NCI-H748 (cell line): ENCODE data around the gene SCTR.

Experiments used
- DNase-seq: peaks from one replicate; lab custom pipeline; 2025; ENCODE audit not compliant: unreplicated experiment; lab: John Stamatoyannopoulos, UW

Gene SCTR

GRCh38 chr2:119488245-119489214, 35.8 kb downstream of the SCTR start:
- no peak for DNase-seq

- DNase-seq, result no peak
These were observed 36.6 kb downstream of the SCTR start for GRCh38 chr2:119487434-119488244.

- DNase-seq, result no peak
These were observed 37.4 kb downstream of the SCTR start for GRCh38 chr2:119486886-119487285.

DNA sequence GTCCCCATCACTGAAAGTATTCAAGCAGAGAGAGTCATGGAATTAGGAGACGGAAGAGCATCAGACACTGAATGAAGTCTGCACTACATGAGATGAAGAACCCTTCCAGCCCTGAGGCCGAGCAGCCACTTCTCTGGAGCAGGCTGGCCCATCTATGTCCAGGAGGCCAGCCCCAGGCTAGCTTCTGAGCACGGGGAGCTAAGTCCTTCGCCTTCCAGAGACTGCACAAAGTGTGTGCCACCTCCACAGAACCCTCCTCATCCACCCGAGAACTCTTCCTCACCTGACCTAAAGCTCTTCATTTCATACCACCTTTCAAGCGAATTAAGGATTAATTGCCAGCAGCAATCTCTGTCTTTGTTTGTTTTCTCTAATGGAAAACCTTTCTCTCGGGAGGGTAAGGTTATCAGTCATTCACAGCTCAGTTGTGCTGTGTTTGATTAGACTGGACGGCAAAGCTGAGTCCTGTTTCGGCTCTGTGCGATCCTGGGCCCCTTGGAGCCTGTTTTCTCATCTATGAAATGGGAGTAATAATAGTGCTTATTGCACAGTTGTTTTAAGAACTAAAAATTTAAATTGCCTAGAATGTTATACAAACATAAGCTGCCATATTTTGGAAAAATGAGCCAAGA, 38.0 kb downstream of the SCTR start:
- DNase-seq, result peak; percentile 19

GRCh38 chr2:119485336-119486110, 38.8 kb downstream of the SCTR start:
- DNase-seq, result no peak

DNA sequence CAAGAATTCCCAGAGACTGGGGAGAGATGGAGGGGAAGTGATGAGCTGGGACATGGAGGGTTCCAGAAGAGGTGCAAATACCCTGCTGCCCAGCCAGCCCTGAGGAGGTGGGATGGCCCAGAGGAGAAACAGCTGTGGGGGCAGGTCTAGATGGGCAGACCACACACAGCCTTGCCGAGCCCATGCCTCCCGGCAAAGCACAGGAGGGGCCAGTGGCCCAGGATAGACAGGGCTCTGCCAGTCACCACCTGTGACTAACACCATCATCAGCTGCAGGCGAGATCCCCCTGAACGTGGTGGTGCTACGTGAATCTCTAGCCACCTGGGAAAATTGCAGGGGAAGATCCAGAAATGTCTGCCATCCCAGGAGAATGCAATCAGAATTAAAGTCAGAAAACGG, 39.4 kb downstream of the SCTR start:
- DNase-seq, result no peak

DNA sequence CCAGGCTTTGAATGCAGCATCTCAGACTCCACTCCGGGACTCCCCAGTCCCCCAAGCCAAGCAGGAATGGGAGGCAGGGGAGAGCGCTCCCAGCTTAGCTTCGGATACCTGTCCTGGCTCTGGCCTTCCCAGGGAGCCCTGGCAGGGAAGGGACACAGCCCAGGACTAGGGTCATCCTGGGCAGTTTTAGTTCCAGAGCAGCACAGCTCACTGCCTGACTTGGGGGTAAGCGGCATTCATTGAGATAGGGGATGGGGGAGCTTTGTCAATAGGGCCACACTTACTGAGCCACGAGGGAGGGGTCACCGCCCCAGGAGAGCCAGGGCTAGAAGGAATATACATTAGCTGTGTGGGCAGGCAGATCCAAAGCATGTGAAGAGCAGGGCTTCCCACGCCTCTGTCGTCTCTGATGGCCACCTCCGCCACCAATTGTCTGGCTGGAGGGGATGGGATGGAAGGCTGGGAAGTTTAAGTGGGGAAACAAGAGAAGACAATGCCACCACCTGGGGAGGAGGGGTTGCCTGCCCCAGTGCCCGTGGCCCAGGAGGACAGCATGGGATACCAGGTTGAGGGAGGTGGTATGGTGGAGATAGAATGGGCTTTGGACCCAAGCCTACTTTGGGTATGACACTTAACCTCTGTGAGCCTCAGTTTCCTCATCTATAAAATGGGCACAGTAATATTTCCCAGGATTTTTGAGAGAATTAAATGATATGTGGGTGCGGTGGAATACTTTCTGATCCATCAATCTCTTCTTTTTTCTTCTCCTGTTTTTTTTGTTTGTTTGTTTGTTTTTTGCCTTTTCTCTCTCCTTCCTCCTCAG, 40.2 kb downstream of the SCTR start:
- DNase-seq, result no peak

DNA sequence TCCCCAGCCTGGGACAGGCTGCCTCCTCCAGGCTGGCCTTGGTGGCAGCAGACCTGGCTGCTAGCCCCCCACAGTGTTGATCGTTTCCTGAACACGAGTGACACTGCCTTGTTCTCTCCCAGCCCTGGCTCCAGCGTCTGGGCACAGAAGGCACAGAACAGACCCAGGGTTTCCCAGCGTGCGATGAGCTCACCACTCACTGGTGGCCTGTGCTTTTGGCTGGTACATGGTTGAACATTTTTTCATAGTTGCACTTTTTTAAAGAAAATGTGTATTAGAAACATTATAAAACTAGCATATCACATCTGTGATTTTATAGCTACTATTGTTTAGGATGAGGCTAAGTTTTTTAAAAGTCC, 40.9 kb downstream of the SCTR start:
- no peak for DNase-seq

DNA sequence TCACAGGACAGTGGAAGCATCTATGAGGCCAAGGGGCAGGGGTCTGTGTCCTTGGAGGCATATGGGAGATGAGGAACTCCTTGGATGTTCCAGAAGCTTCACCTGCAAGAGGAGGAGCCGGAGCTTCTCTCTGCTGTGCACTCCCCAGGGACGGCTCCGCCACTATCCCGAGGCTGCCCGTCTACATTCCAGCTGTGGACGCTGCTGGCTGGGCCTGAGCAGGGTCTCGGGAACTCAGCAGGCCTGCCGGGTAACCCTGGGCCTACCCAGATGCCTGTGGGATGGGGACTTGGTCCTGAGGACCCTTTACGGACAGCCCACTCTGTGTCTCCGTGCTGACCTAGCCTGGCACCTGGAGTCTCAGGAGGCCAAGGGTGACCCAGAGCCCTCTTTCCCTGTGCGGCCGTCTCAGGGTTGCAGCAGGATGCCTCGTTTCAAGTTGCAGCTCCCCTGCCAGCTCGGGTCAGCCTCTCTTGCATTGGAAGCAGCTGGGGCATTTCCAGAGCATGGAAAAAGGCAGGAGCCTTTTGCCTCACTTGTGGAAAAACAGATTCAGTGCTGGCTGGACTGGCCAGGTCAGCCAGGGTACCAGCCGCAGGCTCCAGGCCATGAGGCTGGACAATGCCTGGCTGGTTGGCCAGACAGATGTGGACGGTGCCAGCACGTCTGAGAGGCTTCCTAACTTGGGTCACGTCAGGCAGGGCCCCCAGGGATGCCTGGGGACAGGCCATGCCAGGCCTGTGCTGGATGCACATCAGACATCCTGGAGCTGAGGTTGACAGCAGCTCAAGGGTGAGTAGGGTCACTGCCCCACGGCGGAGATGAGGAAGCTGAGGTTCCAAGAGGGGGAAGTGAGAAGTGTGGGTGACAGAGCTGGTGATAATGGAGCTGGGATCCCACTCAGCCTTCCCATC, 41.5 kb downstream of the SCTR start:
- no peak for DNase-seq

DNA sequence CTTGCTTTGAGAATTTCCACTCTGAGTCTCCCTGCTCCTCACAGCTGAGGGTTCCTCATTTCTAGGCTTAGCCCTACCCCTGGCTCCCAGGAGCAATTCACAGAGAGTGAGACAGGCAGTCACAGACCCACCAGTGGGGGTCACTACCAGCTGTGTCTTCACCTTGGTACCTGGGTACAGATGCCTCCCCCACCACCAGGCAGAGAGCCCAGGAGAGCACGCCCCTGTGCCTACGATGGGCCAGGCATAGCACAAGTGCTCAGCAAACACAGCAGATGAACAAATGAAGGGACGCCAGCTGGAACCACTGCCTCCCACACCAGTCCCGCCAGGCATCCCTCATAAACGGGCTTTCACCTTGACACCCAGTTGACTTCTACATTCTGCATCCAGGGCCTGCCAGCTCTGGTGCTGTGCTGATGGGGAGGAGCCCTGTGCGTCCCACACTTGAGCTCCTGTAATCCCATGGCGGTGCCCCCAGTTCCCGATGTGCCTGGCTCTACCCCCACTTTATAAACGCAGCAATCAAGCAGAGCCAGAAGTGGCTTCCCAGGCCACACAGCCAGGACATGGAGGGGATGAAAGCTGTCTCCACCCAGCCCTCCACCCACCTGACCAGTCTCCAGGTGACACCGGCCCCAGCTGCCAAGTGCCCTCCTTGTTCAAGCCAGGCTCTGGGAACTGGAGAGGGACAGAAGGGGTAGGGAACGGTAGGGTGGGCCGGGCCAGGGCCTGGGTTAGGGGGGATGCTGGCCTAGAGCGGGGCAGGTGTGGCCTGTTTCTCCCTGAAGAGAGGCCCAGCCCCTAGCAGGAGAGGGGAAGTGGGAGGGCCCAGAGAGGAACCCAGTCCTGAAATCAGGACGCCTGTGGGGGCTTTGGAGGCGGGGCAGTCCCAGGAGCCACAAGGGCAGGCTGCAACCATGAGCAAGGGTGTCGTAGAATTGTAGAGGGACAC, 42.5 kb downstream of the SCTR start:
- no peak for DNase-seq

DNA sequence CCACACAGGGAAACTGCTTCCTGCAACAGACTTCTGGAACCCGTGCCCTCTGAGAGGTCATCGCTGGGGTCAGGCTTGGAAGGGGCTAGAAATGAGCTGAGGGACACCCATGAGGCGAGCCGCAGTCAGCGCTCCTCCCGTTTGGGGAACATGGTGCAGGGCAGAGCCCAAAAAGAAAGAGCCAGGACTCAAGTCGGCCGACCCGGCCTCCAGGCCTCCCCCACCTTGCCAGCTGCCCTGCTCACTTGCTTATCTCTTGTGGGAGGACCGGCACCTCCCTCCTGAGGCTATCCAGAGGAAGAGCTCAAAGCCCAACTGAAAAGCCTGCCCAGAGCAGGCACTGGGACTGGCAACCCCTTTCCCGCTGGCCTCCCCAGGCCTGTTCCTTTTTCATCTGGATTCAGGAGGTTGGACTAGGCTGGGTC, 43.6 kb downstream of the SCTR start:
- DNase-seq, result no peak

GRCh38 chr2:119480184-119480583, 44.1 kb downstream of the SCTR start:
- DNase-seq, result no peak

DNA sequence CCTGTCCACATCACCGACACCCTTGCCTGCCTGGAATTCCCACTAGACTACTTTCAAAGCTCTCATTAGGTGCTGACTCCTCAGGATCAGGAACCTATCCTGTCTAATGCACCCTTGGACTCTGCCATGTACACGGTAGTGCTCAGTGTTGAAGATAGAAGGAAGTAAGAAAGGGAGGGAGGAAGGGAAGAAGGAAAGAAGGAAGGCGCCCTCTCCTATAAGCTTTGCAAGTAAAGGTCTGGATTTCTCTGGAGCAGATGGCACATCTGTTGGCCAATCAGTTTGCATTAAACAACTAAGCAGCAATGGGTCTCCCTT, 45.3 kb downstream of the SCTR start:
- no peak for DNase-seq

GRCh38 chr2:119478188-119478977, 45.9 kb downstream of the SCTR start:
- DNase-seq, result no peak

GRCh38 chr2:119477113-119477505, 47.2 kb downstream of the SCTR start:
- no peak for DNase-seq

DNA sequence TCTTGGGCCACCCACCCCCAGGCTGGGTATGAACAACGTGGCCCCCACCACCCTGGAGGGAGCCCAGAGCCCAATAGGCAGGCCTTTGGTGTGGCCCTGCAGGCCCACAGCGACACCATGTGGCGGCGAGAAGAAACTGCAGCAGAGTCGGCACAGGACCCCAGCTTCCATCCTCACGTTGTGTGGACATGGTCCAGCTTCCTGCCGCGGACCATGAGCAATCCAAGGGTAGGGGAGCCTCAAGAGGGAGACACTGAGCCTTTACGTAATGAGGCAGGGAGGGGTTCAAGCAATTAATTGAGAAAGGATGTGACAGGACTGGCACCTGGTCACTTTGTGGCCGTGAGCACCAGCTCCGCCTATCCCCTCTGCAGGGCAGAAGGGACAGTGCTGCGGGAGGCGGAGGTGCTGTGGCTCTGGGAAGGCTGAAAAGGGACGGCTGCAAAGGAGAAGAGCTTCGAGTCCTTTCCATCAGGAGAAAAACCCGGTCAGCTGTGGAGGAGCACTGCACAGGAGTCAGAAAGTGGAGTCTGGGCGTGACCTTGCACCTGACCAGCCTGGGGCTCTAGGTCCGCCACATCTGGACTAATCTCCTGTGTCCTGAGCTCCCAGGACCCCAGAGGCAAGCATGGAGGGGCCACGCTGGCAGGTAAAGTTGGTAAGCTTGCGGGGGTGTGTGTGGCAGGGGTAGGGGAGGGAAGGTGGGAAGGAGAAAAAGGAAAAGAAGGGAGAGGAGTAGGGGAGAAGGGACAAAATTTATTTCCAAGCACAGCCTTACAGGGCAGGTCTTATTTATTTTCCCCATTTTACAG, 47.8 kb downstream of the SCTR start:
- peak; percentile 79 for DNase-seq
